ENCODE results near the gene IFFO2.

Gene IFFO2

DNA sequence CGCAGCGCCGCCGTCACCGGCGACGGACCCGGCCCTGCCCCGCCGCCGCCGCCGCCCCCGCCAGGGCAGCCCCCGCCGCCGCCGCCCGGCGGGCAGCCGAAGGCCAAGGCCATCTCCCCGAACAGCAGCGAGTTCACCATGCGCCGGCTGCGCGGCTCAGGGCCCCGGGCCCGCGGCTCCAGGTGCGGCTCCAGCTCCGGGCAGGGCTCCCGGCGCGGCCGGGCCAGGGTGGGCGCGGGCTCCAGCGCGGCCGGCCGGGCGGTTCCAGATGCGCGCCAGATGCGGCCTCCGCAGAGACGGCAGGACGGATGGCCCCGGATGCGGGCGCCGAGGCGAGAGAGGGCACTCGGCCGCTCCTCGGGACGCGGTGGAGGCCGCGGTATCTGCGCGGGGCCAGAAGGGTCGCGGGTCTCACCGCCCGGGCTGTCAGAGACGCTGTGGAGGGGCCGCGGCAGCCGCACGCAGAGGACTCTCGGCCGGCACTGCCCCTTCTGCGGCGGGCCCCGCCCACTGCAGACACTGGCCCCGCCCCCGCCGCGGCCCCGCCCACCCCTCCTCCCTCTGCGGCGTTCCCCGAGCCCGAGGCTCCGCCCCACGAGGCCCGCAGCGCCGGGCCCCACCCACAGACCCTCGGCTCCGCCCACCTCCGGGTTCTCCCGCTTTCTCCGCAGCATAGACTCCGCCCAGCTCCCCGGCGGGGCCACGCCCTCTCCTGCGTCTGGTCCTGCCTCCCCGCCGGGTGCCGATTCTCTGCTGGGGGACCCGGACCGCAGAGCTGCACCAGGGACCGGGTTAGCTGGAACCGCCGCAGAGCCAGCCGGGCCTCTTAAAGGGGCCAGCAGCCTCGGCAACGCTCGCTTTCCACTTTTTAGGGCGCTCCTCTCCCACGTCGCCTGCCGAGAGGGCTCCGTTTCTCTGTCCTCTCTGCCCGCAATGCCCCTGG, at the start of gene IFFO2:
IFFO2 (minus strand) TSS at position 484 of the 943 bp plus-strand sequence; CDS start at position 140, 344 bp downstream.
- peak; percentile 89 for DNase-seq

DNA sequence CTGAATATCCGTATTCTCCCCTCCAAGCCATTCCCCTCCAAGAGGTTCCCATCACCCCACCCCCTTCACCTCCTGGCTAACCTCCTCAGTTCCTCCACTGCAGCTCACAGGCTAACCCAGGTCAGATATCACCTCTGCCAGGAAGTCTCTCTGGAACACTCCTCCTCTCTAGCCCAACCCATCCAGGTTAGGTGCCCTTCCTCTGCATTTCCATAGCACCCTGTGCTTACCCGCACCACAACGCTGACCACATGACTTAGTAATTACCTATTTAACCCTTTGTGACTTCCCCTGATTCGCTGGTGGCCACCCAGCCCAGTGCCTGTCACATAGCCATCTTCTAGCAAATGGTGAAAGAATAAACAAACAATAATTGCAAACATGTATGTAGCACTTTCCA, 49.5 kb upstream of the IFFO2 start:
- DNase-seq, result no peak

DNA sequence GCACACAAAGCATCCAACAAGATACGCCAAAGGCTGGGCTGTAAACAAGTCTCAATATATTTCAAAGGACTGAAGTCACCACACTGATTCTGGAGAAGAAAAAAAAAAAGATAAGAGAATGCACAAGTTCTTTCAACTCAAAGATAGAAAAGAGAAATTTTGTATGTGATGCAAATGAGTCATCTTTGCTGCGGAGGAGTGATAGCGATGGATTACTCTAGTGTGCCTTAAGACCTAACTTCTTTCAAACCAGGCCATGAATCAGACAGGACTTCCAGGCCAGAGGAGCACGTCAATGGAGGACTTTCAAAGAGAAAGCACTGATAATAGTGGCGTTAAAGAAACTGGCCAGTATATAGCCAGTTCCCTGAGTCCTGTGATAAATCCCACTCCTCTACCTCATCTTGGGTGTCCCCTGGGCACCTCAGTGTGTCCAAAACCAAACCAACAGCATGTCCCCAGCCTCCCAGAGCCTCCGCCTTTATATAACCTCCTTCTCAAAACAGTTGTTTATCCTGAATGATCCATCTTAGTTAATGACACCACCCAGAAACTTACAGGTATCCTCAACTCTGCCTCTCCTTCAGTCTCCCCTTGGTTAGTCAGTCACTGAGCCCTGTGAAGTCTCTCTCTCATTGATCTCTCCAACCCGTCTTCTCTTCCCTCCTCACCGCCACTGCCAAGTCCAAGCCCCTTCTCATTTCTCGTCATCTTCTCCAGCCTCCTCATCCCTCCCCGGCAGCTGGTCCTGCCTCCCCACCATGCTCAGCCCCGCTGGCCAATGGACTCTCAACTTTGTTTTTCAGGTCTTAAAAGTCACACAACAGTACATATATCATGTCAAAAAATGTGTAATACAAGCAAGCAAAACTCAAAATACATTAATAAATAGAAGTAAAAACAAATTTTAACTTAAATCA, 47.2 kb upstream of the IFFO2 start:
- peak; percentile 52 for DNase-seq

DNA sequence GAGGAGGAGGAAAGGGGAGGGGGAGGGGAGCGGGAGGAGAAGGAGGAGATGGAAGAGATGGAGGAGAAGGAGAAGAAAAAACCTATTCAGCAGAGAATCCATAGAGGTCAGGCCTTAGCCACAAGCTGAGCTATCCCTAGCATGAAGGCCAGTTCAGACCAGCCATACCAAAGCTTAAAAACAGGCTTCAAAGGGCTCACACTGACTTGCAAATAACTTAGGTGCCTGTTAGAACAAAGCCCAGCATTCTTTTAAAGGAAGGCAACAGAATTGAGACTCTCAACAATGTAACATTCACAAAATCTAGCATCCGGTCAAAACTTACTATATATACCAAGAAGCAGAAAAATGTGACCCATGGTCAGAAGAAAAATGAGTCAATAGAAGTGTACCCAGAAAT, 43.6 kb upstream of the IFFO2 start:
- DNase-seq, result no peak

DNA sequence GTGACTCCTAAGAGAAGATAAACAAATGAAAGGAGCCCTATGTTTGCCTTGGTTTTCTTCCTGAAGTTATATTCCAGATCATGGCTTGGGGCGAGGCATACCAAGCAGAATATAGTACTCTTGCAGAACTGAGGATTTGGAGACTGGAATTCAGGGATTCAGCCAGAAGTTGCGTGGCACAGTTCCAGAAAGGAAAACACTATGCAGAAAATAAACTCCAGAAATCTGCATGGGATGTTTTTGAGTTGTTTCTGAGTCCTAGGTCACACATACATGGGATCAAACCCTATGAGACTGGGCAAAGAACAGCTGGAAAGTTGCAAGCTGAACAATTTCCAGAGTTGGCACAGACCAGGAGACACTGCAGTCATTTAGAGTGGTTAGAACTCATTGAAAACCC, 42.9 kb upstream of the IFFO2 start:
- no peak for DNase-seq

DNA sequence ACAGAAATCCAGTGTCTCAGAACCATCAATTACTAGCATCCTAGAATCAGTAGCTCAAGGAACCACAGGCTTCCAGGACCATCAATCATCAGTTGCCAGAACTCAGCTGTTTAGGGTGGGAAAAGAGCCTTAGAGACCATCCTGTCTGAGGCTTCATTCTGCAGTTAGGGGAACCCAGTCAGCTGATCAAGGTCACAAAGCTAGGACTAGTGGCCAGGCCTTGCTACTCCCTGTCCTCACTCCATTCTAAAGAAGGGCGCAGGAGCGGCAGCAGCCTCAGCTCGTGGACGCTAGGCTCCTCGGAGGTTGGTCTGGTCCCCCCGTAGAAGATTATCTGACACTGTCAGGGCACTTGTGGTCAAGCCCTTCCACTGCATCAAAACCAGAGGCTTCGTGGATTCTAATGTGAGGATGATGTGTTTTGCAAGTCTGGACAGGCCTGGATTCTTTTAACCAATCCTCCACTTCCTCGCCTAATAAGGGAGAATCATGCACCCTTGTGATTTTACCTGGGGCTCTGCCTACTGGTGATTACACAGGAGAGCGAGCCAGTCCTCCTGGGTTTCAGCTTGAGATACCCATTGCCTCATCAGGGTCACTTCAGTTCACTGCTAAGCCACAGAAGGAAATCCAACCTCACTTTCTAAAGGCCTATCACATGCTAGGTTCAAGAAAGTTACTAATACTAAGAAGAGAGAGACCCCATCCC, 41.7 kb upstream of the IFFO2 start:
- DNase-seq, result no peak

DNA sequence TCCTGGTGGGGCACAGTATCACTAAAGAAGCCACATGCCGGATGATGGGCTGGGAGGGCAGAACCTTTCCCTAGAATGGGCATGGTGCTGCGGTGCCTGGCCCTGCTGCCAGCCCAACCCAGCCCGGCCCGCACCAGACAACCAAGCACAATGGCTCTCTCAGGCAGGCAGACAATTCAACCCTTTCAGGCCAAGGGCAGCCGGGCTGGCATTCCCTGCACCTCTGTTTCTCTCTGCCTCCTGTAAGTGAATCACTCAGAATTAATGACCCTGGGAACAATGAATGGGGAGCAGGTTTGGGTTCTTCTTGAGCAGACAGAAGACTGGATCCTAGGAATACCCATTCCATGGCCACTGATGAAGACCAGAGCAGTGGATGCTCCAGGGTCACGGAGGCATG, 41.0 kb upstream of the IFFO2 start:
- DNase-seq, result no peak

DNA sequence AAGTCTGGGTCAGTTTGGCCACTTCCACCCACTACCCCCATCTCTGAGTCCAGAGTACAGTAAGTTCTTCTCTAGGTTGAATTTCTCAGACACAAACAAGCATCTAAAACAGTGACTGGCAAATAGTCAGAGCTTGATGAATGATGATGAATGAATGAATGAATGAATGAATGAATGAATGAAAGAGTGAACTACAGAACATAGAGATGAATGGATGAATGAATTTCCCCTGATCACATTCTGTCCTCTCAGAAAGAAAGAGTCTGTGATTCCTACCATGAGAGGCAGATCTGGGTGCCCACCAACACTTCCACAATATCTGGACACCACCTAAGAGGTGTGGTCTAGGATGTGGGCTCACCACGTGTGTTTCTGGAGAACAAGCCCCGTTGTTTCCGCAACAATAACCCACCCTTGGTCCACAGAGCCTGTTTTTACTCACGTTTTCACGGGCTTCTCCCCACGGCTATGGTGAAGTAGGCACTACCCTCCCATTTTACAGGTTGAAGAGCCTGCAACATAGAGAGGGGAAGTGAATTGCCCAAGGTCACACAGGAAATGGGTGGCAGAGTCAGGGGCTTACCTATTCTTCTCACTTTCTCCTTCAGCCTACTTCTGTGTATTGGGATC, 40.2 kb upstream of the IFFO2 start:
- no peak for DNase-seq

DNA sequence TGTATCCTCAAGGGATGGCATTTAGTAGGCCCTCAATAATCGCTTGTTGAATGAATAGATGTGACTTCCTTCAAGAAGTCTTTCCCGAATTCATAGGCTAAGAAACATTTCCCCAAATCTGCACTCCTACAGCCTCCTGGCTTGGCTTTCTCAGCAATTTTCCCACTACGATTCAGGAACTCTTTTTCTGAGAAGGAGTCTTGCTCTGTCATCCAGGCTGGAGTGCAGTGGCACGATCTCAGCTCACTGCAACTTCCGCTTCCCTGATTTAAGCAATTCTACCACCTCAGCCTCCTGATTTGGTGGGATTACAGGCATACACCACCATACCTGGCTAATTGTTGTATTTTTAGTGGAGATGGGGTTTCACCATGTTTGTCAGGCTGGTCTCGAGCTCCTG, 37.9 kb upstream of the IFFO2 start:
- DNase-seq, result no peak

DNA sequence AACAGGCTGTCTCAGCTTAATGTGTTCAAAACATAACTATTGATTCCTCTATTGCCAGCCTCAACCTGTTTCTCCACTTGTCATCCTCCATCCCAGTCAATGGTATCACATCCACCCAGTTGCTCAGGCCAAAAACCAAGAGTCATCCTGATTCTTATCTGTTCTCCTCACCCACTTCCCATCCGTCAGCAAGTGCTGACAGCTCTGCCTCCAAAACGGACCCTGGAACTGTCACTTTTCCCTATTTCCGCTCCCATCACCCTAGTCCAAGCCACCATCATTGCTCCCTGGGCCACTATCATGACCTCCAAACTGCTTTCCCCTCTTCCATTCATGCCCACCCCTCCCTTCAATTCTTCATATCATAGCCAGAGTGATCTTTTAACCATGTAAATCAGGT, 36.2 kb upstream of the IFFO2 start:
- no peak for DNase-seq

DNA sequence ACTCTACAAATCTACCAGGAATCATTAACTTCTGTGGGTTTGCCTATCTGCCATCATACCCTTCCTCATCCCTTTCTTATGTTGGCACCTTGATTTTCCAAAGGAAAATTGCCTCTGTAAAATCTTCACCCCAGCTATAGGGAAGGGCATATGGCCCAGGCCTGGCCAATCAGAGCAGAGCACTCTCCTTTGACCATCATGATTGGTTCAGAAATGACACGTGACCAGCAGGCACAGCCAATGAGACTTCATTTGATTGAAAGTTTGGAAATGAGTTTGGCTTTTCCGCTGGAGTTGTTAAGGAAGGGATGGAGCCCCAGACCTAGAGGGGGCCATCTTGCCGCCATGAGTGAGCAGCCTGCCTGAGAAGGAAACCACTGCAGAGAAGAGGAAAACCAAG, 35.1 kb upstream of the IFFO2 start:
- no peak for DNase-seq

DNA sequence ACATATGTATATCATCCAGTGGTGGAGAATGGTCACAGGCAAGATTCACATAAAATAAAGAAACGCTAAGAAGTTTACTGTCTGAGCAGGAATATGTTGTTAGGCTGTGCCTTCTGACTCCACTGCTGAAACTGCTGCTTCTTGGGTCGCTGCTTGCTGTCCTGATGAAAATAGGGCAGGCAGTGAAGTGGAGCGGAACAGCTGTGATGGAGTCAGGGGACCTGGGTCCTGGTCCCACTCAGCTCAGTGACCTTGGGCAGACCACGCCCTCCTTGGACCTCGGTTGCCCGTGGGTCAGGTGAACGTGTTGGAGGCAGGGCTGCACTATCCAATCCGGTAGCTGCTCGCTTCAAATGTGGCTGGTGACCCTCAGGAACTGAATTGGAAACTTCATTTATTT, 33.4 kb upstream of the IFFO2 start:
- no peak for DNase-seq

DNA sequence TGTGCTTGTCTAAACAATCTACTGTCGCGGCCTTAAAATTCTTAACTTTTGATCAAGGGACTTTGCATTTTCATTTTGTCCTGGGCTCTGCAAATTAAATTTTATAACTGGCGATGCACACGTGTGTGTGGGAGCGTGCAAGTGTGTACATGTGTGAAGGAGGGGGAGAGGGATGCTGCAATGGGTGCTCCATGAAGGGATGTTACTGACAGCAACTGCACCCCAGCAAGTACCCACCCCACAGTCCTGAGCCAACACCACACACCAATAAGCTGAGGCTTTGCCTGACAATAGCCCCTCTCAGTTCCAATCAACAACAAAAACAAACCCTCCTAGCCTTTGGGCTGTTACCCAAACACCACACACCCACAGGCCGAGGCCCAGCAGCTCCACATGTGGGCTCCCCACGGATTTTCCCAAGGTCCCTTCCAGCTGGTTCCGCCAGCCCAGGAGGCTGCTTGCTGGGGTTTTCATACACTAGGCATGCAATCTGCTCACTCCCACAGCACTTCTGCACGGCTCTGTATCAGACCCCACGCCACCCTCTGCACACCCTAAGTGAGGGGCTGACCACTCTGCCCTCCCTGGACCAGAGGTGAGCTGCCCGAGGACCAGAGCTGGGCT, 32.8 kb upstream of the IFFO2 start:
- DNase-seq, result no peak

DNA sequence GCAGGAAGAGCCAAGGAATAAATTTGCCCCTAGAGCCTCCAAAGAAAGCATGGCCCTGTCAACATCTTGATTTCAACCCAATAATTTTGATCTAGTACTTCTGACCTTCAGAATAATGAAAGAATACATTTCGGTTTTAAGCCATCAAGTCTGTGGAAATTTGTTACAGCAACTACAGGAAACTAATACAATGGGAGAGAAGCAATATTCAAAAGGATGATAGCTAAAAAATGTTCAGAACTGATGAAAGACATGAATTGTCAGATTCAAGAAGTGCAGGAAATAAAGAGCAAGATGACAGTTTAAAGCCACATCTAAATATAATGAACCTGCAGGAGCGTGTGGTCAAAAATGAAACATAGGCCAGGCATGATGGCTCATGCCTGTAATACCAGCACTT, 24.8 kb upstream of the IFFO2 start:
- DNase-seq, result no peak

DNA sequence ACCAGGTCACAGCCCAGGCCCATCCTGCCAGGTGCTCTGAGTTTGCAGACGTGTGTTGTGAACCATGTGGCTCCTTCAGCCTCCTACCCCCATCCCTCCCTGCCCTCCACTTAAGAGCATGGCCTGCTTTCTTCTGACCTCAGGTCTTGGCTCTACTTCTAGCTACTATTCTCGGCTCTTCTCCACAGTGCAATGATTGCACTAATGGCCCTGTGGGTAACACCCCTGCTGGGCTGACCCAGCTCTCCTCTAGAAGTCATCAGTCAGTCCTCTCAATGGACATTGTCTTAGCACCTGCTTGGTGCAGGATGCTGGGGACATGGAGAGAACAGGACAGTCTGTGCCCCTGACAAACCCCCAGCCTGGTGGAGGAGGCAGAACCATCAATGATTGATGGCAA, 22.2 kb upstream of the IFFO2 start:
- DNase-seq, result no peak

DNA sequence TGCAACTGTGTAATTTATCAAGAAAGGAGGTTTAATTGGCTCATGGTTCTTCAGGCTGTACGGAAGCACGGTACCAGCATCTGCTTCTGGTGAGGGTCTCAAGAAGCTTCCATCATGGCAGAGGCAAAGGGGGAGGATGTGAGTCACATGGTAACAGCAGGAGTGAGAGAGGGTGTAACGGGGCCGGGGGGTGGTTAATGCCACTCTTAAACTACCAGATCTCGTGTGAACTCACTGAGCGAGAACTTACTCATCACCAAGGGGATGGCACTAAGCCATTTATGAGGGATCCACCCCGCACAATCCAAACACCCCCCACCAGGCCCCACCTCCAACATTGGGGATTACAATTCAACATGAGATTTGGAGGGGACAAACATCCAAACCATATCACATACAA, 21.0 kb upstream of the IFFO2 start:
- no peak for DNase-seq

DNA sequence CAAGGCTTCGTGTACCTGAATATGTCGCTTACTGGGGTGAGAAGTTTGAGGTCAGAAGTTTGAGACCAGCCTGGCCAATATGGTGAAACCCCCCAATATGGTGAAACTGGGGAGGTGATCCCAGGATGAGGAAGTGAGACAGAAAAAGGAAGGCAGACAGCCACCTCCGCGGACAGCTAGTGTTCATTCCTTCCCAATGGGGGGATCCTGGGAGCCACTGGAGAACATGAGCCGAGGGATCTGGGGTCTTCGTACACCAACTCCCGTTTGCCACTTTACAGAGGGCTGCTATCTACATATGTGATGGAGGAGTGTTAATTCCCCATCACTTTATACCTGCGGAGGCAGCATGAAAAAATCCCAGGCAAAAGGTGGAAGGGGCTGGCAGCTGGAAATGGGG, 19.6 kb upstream of the IFFO2 start:
- no peak for DNase-seq

DNA sequence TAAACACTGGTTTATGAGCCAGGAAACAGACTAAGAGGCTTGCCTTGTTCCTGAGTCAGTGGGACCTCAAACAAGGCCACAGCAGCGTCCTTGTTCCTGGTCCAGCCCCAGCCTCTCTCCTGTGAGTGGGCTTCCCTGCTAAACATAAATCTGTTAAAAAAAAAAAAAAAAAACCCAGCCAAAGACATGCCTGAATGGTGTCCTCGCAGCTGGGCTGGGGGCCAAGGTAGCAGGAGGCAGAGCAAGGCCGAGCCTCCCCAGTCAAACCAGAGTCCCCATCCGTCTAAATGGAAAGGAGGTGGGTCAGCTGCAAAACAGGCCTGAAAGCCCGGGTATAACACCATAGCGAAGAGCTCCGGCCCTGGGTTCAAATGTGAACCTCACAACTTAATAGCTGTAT, 18.1 kb upstream of the IFFO2 start:
- no peak for DNase-seq

DNA sequence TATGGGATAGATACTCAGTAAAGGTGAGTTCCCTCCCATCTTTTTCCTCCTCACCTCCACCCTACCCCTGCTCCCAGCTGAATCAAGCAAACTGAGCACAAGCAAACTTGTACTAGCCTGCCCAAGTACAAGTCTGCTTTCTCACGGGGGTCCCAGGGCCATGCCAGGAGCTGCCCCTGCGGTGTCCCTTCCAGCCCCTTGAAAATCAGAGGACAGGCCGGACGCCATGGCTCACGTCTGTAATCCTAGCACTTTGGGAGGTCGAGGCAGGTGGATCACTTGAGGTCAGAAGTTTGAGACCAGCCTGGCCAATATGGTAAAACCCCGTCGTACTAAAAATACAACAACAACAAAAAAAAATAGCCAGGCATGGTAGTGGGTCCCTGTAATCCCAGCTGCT, 17.5 kb upstream of the IFFO2 start:
- DNase-seq, result no peak

DNA sequence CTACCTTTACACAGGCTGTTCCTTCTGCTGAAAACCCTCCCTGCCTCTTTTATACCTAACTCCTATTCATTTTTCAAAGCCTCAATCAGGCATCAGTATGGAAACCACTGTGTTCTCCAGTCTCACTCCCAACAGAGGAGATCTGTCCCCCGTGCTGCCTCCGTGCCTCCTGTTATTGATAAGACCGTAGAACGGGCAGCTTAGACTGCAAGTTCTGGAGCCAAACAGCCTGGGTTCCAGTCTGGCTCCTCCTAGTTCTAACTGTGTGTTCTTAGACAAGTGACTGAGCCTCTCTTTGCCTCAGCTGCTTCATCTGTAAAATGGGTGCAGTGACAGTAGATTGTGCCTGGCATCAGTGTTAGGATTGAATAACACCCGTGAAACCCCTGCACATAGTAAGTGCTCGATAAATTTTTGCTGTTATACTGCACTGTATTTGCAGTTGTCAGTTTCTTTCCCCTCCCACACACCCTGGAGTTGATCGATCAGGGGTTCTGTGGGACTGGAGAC, 17.0 kb upstream of the IFFO2 start:
- DNase-seq, result no peak

DNA sequence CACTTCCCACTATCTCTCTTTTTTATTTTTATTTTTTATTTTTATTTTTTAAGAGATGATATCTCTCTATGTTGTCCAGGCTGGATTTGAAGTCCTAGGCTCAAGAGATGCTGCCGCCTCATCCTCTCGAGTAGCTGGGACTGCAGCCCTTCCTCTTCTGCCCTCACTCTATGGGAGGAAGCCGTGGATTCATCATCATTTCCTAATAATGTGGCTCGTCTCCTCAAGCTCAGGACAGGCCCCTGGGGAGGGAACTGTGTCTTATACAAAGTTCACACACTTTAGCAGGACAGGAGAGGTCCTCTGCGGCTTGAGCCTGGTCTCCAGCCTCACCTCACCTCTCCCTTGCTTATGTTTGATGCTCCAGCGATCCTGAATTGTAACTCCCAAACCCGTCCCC, 16.5 kb upstream of the IFFO2 start:
- DNase-seq, result no peak

DNA sequence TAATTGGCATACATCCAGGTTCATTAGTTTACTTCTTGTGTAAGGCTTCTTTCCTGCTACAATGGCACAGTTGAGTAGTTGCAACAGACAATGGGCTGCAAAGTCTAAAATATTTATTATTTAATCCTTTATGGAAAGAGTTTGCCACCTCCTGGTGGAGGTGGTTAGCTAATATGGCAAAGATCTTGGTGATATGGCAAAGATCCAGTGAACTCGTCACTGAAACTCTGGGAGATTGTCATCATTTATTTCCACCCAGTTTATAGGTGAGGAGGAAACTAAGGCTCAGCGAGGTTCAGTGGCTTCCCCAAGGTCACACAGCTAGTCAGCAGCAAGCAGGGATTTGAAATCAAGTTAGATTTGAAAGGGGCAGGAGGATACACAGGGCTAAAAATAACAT, 16.1 kb upstream of the IFFO2 start:
- peak; percentile 37 for DNase-seq

Data from hematopoietic multipotent progenitor cell treated with erythropoietin and hydrocortisone succinate and interleukin-3 and kit ligand, for 8 days (in vitro differentiated cells).